GM12875 (cell line): Measurements from ENCODE around the gene LIMA1.

ENCODE experiments used
- H3K4me3 ChIP-seq: one replicate; pipeline ENCODE4 v1.5.1; 2011; ENCODE audit warnings: low read depth, low read length, control low read depth
- CTCF ChIP-seq: IDR thresholded peaks from 2 replicates; pipeline ENCODE4 v1.5.1; 2011; ENCODE audit warnings: low read depth, mild to moderate bottlenecking, control low read depth, inconsistent platforms, low read length, moderate library complexity, borderline replicate concordance; ENCODE audit not compliant: insufficient read depth

Gene LIMA1

GRCh38 chr12:50214018-50214417 lies 69.3 kb downstream of the LIMA1 start:
- H3K4me3 ChIP-seq: no peak overlapping the region
- TF ChIP-seq CTCF: no peak

- TF ChIP-seq CTCF: no peak
- no peak overlapping the region for H3K4me3 ChIP-seq
Measured at GRCh38 chr12:50213439-50213838, 69.9 kb downstream of the LIMA1 start.

GRCh38 chr12:50212071-50212467 lies 71.3 kb downstream of the LIMA1 start:
- no peak for TF ChIP-seq CTCF

GRCh38 chr12:50211392-50212070 lies 71.8 kb downstream of the LIMA1 start:
- H3K4me3 ChIP-seq: no peak overlapping the region
- no peak for TF ChIP-seq CTCF

More at GRCh38 chr12:50212071-50212467, 71.3 kb downstream of the LIMA1 start:
- no peak overlapping the region for H3K4me3 ChIP-seq

GRCh38 chr12:50207424-50207823 lies 75.9 kb downstream of the LIMA1 start:
- H3K4me3 ChIP-seq: no peak overlapping the region
- TF ChIP-seq CTCF: no peak

- H3K4me3 ChIP-seq: no peak overlapping the region
- TF ChIP-seq CTCF: no peak
Measured at GRCh38 chr12:50205648-50206047, 77.7 kb downstream of the LIMA1 start.

GRCh38 chr12:50203691-50204090 lies 79.6 kb downstream of the LIMA1 start:
- H3K4me3 ChIP-seq: no peak overlapping the region
- no peak for TF ChIP-seq CTCF
